Lower leg skin (tissue), 3 donors: ENCODE measurements around the gene CAPNS1.
A peak's percentile ranks its signal among the peaks of the same experiment; 100 is the strongest.

Experiments used
- CTCF ChIP-seq, 3 donors: fragments of 450-650 bp; IDR thresholded peaks; one replicate each; pipeline ENCODE4 v1.5.1; 2016; ENCODE audit warnings: antibody characterized with exemption in 3 of 3, mild to moderate bottlenecking in 3 of 3, moderate library complexity in 2 of 3
- POLR2A ChIP-seq, 2 donors: fragments of 450-650 bp; IDR thresholded peaks; one replicate each; pipeline ENCODE4 v1.6.1; 2016 to 2017; ENCODE audit warnings: antibody characterized with exemption in 2 of 2, mild to moderate bottlenecking in 1 of 2, moderate library complexity in 1 of 2

GRCh38 chr19:36139473-36140303 is at the start of gene CAPNS1:
- TF ChIP-seq CTCF (IDR thresholded peaks at IDR 0.05) (no peak), POLR2A (IDR thresholded peaks at IDR 0.05) (peak in 1 of 2 donors; percentile 63)
